HG02970 (cell line): ENCODE results near the gene PDK1.
"Not testable (repeated sequence)": the region's sequence is repeated elsewhere in the genome, so short reads cannot be mapped to it uniquely, and the experiment has no call there.

Experiments used
- ATAC-seq: cut with Tn5 transposase; IDR thresholded peaks from one replicate; pipeline ENCODE4 v1.9.1; 2021; ENCODE audit warnings: mild to moderate bottlenecking, moderate library complexity, moderate number of reproducible peaks; ENCODE audit not compliant: unreplicated experiment, low FRiP score

Gene PDK1

DNA sequence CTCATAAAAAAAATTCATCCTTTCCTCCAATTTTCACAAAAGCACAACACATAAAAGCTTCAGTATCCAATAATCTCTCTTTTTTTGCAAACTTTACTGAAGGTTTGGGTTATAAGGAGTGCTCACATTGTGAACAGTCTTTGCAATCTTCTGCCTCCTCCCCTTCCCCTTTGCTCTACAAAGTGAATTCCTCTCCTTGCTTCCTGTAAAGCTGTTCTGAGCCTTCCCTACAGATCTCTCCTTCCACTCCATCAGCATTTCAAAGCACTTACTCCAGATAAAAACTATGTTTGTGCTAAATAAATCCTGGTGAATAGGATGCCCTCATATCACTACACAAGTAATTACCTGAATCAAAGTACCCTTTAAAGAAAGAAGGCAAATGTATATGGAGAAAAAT is 4.6 kb upstream of the PDK1 start:
- no peak for ATAC-seq

DNA sequence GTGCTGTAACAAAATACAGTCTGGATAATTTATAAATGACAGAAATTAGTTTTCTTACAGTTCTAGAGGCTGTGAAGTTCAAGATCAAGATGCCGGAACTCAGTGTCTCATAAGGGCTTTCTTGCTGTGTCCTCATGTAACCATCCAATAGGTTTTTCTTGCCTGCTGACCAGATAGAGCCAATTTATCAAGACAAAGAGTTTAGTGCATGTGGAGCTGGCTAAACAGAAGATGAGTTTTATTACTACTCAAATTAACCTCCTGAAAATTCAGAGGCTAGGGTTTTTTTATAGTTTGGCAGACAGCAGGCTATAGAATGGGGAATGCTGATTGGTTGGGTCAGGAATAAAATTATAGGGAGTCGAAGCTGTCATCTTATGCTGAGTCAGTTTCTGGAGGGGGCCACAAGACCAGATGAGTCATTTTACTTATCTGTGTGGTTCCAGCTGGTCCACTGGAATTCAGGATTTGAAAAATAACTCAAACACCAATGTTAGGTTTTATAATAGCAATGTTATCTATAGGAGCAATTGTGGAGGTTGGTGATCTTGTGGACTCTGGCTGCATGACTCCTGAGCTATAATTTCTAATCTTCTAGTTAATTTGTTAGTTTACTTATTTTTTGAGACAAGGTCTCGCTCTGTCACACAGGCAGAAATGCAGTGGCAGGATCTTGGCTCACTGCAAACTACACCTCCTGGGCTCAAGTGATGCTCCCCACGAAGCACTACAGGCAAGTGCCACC is 3.2 kb upstream of the PDK1 start:
- ATAC-seq: no peak

DNA sequence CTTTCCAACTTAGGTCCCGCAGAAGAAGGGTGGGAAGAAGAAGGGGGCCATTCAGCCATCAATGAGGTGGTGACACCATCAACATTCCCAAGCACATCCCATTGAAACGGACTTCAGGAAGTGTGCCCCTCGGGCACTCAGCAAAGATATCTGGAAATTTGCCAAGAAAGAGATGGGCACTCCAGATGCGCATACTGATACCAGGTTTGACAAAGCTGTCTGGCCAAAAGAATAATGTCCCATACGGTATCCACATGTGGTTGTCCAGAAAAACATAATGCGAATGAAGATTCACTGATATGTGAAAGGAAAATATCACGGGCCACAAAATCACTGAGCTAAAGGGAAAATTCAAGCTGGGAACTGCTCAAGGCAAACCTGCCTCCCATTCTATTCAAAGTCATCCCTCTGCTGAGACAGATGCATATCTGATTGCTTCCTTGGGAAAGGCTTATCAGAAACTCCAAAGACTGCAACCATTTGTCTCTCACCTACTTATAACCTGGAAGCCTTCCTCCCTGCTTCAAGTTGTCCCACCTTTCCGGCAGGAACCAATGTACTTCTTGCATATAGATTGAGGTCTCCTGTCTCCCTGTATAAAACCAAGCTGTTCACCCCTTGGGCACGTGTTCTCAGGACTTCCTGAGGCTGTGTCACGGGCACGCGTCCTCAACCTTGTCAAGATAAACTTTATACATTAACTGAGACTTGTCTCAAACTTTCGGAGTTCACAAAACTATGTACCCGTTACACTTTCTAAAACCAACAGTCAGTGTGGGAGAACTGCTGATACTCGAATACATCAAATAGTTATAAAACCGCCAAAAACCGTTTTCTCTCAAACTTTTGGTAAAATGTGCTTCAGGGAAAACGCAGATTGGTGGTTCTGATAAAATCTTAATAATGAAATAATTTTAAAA is 1.3 kb upstream of the PDK1 start:
- ATAC-seq: no peak

DNA sequence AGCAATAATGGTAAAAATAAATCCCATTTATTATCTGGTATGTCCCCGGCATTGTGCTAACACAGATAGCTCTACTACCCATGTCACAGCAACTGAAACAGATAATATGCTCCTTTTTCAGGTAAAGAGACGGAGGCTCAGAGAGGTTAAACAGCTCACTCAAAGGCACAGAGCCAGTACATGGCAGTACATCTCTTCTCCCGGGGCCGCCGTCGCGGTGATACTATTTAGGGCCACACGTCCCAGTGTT is 693 bp upstream of the PDK1 start:
- ATAC-seq: peak; percentile 5

DNA sequence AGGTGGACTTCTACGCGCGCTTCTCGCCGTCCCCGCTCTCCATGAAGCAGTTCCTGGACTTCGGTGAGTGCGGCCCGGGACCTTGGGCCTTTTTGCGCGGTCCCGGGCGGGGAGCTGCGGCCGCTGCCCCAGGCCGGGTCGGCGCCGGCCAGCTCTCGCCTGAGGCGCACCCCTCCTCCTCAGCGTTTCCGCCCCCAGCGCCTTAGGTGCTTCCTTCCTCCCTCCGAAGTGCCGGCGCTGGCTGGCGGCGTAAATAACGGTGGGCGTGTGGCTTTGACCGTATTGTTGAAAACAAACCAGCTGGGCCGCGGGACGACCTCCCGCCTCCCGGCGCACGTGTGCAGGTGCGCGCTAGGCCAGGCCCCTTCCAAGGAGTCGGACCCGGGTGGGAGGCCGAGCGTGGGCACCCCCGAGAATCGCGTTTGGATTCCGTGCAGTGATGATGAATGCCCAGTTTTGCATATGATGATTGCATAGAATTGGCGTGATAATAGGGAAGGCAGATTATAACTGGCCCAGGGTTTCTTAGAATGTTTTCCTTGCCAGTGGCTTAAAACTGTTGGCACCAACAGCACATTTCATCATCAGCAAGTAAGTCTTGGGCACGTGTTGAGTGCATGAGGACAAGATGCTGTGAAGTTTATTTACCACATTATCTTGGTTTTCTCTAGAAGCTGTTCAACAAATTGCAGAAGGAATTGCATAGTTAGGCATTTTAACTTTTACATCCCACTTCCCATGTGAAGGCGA is 569 bp downstream of the PDK1 start:
- peak; percentile 60 for ATAC-seq

DNA sequence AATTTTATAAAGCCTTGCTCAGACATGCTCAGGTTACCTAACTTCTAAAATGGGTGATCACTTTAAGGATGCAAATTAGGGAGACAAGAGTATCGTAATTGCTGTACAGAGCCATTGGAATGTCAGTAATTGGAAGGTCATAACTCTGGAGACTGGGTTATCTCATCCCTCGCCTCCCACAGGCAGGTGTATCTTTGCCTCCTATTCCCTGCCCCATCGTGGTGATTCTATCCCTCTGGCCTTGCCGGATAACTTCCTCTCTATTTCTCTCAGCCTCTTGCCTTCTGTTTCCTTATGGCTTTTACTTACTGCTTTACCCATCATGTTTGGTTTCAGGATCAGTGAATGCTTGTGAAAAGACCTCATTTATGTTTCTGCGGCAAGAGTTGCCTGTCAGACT is 2.5 kb downstream of the PDK1 start:
- no peak for ATAC-seq

DNA sequence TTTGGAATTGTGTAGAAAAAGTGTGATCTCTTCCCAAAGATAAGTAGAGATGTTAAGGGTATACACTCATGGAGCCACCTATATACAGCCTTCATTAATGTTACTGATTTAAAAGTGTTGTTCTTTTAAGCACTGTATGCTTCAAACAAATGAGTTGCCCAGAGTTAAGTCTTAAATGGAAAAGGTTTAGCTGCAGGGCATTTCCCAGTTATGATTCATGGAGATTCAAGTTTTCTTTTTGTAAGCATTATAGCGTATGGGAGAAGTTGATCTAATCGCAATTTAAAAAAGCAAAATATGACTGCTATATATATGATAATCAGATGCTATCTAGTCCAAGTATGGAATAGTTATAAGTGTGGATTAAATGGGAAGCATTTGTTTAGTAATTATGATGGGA is 4.8 kb downstream of the PDK1 start:
- no peak for ATAC-seq

DNA sequence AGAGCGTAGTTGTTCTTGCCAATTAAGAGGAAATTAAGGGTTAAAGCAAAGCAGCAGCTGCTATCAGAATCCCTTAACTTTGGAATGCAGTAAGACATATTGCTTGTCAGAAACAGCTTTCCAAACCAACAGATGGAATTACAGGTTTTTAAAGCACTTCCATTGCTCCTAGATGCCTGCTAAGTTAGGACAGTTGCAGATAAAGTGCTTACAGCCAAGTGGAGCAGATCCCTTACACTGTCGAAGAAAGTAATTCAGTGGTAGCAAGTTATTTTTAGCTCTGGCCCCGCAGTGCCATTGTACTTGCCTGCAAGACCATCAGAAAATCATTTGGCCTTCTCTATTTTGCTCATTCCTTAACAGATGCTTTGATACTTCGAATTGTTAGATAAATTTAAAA is 5.4 kb downstream of the PDK1 start:
- no peak for ATAC-seq

DNA sequence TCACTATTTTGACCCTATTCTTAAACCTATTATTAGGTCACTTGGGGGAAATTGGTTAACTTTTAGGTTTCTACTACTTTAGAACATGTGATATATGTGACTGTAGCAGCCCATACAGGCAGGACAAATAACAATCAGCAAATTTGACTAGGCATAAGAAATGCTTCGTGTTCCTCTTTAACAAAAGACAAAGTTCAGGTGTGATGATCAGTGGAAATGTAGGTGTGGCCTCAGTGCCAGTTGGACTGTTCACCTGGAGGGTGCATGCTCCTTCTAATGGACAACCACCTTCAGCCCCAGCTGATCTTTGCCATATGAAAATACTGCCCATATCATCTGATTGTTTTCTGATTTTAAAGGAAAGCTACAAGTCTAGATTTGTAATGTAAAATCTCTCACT is 6.4 kb downstream of the PDK1 start:
- ATAC-seq: no peak

DNA sequence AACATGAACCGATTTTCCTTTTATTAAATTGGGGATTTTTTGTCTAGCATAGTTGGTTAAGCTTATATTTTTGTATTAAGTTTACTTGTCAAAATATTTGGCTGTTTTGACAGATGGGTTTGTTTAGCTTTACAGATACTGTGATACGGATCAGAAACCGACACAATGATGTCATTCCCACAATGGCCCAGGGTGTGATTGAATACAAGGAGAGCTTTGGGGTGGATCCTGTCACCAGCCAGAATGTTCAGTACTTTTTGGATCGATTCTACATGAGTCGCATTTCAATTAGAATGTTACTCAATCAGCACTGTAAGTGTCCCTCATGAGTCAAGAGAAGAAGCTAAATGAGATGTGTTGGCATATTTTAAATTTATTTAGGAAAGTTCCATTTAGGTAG is 8.5 kb downstream of the PDK1 start:
- no peak for ATAC-seq

DNA sequence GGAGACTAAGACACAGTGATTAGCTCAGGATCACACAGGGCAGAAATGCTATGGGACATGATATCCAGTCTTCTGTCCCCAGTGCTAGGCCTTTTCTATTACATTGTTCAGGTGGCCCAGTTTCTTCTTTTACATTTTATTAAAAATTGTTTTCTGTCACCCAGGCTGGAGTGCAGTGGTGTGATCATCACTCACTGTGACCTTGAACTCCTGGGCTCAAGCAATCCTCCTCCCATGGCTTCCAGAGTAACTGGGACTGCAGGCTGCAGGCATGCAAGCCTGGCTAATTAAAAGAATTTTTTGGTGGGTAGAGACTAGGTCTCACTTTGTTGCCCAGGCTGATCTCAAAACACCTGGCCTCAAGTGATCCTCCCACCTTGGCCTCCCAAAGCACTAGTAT is 15.4 kb downstream of the PDK1 start:
- ATAC-seq: no peak

DNA sequence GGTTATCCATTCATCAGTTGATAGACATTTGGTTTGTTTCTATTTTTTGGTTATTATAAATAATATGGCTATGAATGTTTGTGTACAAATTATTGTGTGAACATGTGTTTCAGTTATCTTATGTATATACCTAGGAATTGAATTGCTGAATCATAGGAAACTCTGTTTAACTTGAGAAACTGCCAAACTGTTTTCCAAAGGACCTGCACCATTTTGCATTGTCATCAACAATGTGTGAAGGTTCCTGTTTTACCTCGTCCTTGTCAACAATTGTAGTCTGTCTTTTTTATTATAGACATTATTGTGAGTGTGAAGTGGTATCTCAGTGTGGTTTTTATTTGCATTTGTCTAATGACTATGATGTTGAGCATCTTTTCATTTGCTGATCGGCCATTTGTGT is 17.1 kb downstream of the PDK1 start:
- ATAC-seq: no peak

DNA sequence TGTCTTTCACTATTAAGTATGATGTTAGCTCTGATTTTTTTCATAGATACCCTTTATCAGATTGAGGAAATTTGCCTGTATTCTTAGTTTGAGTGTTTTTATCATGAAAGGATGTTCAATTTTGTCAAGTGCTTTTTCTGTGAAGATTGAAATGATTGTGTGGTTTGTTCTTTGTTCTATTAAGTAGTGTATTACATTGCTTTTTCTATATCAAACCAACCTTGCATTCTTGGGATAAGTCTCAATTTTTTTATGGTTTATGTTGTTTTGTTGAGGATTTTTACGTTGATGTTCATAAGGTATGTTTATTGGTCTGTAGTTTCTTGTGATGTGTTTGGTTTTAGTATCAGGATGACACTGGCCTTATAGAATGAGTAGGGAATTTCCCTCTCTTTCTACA is 19.1 kb downstream of the PDK1 start:
- no peak for ATAC-seq

DNA sequence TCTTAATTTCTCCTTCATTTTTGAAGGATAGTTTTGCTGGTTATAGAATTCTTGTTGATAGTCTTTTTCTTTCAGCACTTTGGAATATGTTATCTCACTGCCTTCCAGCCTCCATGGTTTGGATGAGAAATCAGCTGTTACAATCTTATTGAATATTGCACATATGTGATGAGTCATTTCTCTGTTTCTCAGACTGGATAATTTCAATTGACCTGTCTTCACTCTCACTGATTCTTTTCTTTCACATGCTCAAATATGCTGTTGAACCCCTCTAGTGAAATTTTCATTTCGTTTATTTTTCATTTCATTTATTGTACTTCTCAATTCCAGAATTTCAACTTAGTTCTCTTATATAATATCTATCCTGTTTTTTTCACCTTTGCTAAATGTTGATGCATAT is 22.2 kb downstream of the PDK1 start:
- ATAC-seq: no peak

DNA sequence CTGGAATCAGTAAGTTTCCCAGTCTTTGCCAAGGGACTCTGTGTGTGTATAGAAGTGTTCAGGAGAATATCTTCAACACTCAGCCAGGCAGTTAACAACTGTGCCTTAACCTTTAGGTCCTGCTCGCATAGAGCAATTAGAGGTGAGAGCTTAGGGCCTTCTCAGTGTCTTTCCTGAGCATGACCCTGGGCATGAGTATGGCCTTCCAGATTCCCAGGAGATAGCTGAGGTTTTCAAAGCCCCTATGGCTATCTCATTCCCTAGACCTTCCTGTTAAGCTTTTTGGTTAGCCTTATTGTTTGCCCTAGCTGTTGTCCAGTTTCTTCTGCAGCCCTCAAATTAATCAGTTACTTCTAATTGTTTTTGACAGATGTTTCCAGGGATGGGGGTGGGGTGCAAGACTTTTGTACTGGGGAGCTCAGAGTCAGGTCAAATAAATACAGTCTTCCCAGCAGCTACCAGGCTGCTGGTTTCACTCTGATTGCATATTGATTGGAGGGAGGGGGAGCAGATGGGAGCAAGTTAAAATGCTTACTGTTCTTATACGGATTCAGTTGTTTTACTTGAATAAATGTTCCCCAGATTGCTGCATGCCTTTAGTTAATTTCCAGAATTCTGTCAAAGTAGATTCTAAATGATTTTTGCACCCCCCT is 23.1 kb downstream of the PDK1 start:
- no peak for ATAC-seq

DNA sequence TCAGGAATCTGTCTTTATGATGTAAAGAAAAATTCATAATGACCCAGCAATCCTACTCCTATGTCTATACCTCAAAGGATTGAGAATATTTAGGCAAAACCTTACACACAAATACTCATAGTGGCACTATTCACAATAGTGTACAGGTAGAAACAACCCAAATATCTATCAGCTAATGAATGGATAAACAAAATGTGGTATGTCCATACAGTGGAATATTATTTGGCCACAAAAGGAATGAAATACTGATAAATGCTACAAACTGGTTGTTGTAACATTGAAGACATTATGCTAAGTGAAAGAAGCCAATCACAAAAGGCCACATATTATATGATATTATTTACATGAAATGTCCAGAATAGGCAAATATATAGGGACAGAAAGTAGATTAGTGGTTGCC is 24.7 kb downstream of the PDK1 start:
- ATAC-seq: no peak

DNA sequence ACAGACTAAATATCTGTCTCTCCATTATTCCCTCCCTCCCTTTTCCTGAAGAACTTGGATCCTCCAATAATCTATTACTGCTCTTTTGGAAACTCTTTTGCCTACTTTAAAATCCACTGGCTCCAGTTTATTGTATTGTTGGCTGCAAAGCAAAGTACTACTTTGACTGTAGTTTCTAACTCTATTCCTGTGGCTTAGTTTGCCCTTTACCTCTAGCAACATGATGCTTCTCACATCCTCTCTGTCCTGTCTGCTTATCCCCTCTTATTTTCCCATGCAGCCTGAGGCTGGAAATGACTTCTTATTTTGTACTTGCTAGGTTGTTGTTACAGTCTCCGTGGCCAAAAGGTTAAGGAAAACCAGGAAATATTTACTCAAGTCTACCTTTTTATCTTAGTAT is 26.8 kb downstream of the PDK1 start:
- ATAC-seq: no peak

DNA sequence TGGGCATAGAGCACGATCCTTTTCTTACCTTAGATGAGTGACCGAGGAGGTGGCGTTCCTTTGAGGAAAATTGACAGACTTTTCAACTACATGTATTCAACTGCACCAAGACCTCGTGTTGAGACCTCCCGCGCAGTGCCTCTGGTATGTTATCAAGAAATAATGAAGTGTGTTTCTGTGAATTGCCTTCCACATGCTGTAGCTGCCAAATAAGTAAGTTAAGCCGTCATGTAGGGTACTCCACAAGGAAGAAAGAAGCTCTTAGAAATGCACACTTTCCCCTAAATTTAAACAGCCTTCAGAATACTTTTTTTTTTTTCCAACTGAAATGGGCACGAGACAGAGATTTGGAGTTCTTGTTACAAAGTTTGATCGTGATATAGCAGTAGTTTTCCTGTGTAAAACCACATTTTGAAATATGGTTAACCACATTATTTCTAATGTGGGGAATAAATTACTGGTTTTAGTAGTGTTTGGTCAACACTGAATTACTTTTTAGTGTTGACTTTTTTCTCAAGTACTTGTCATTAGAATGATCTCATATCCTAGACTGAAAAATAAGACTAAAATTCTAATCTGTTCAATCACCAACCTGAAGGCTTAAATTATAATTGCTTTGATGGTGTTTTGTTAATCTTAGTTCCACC is 30.5 kb downstream of the PDK1 start:
- no peak for ATAC-seq

DNA sequence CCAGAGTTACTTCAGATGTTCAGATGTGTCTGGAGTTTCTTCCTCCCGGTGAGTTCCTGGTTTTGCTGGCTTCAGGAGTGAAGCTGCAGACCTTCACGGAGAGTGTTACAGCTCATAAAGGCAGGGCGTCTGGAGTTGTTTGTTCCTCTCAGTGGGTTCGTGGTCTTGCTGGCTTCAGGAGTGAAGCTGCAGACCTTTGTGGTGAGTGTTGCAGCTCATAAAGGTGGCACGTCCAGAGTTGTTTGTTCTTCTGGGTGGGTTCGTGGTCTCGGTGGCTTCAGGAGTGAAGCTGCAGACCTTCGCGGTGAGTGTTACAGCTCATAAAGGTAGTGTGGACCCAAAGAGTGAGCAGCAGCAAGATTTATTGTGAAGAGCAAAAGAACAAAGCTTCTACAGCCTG is 31.3 kb downstream of the PDK1 start:
- ATAC-seq: not testable (repeated sequence)

DNA sequence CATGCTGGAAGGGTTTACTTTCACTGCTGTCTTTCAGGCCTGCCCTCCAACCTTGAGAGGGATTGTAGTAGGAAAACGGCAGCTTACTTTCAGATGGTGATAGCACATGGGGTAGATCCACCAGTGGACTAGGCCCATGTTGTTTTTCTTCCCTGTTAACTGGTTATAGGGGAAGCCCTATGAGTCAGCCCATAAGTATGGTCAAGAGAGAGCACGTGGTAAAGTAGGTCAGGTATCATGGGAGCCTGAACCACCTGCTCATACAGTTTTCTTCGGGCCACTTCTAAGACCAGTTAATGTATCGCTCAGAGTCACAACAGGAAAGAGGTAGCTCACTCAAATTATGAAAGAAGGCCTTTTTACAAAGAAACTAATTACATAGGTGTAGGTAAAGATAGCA is 33.0 kb downstream of the PDK1 start:
- ATAC-seq: no peak

DNA sequence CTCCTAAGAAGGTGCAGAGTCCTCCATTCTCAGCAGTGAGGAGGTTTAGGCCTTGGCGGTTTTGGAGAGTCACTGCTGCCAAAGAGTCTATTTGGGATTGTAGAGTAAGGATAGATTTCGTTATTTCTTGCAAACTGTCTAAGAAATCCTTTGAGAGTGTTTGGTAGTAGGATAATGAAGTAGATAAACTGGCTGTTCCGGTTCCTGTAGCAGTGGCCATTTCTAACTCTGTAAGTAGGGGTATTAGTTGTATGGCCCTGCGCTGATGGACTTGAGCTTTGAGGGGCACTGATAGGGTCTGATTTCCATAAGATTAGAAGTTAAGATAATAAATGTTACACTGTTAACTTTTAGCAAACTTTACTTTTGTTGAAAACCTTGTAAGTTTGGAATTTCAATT is 35.5 kb downstream of the PDK1 start:
- ATAC-seq: not testable (repeated sequence)
